Measurements from ENCODE around the gene CPE.

DNA sequence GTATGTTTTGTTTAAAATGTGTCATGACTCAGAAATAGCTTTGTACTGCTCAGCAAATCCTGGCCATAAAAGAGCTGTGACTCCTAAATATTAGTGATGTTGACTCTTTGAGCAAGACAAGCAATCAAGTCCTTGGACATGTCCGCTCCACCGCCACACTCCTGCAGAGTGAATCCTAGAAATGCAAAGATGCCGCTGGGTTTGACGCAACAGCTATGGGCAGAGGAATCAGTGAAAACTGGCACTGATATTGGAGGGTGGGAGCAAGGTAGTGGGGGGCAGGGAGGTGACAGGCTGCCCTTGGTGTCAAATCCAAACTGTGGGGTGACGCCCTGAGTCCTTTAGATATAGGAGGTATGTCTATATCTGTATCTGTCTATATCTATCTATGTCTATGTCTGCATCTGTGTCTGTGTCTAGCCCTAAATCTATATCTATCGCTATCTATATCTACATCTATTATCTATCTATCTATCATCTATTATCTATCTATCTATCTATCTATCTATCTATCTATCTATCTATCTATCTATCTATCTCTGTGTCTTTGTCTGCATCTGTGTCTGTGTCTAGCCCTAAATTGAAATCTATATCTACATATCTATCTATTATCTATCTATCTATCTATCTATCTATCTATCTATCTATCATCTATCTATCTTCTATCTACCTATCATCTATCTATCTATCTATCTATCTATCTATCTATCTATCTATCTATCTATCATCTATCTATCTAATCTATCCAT, 129.7 kb downstream of the CPE start:
- TF ChIP-seq, protein P1, sequence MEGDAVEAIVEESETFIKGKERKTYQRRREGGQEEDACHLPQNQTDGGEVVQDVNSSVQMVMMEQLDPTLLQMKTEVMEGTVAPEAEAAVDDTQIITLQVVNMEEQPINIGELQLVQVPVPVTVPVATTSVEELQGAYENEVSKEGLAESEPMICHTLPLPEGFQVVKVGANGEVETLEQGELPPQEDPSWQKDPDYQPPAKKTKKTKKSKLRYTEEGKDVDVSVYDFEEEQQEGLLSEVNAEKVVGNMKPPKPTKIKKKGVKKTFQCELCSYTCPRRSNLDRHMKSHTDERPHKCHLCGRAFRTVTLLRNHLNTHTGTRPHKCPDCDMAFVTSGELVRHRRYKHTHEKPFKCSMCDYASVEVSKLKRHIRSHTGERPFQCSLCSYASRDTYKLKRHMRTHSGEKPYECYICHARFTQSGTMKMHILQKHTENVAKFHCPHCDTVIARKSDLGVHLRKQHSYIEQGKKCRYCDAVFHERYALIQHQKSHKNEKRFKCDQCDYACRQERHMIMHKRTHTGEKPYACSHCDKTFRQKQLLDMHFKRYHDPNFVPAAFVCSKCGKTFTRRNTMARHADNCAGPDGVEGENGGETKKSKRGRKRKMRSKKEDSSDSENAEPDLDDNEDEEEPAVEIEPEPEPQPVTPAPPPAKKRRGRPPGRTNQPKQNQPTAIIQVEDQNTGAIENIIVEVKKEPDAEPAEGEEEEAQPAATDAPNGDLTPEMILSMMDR (IDR thresholded peaks at IDR 0.05 in 2 of 3, conservative IDR thresholded peaks at IDR 0.05 in 1 of 3; ENCODE audit: borderline replicate concordance in 1 of 3, insufficient read depth in 1 of 3, low read depth in 2 of 3, low read length in 2 of 3) = no peak
- no peak for TF ChIP-seq YY1 (IDR thresholded peaks at IDR 0.05; ENCODE audit: extremely low read depth, insufficient replicate concordance, low read depth, low read length)
- TF ChIP-seq POLR2A (IDR thresholded peaks at IDR 0.05; ENCODE audit: borderline replicate concordance, extremely low read depth, insufficient read depth, insufficient read length) = no peak
- no peak for TF ChIP-seq EGR1 (IDR thresholded peaks at IDR 0.05; ENCODE audit: low read depth)

All from HCT116 (cell line).